H4 (cell line): Measurements from ENCODE around the gene YDJC. TPM values are rescaled to one million over a fixed set of nuclear protein-coding genes. Genes with fewer than 3 reads are reported as not detected.
"Not testable (repeated sequence)": the region's sequence is repeated elsewhere in the genome, so short reads cannot be mapped to it uniquely, and the experiment has no call there.

ENCODE experiments used
- DNase-seq: peaks from one replicate; pipeline ENCODE4 v3.0.0-alpha.2; 2015; ENCODE audit warnings: low spot score
- total RNA-seq: library from RNA; depleted of rRNA; stranded (reverse); fragments of >200 nt; shearing (Covaris generic); gene quantifications from 2 replicates; pipeline ENCODE4 v1.2.3, GENCODE V29; 2014

YDJC gene
- total RNA-seq, 1 experiment from 2014 or later, result 26.7 TPM

GRCh38 chr22:21606775-21607174 is 23.0 kb downstream of the YDJC start:
- DNase-seq, result no peak

DNA sequence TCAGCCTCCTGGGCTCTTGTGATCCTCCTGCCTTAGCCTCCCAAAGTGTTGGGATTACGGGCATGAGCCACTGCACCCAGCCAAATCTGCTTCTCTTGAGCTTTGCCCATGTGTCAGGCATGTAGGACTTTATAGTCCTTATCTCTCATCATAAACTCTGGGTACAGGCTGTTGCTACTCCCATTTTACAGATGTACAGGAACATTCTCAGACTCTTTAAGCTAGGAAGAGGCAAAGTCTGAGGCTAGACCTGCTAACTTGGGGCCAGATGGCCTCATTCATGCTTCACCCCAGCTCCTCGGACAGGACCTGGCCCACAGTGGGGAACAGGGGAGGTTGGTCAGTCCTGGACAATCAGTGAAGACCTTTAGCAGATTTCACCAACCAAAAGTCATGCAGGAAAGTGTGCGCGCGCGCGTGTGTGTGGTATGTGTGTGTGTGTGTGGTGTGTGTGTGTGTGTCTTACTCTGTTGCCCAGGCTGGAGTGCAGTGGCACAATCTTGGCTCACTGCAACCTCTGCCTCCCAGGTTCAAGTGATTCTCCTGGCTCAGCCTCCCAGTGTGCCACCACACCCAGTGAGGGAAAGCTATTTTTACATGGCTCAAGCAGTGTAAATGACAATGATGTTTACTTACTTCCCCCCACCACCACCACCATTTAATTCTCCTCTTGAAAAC is 23.8 kb downstream of the YDJC start:
- DNase-seq, result no peak

DNA sequence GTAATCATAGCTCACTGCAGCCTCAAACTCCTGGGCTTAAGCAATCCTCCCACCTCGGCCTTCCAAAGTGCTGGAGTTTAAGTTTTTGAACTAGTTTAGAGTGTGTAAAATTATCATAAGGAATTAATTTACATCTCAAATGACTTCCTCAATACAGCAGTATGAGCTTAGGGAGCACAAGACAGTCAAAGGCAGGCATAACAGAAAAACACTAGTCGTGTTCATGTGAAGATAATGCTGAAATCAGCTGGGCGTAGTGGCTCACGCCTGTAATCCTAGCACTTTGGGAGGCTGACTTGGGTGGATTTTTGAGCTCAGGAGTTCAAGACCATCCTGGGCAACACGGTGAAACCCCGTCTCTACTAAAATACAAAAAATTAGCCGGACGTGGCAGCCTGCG is 25.8 kb downstream of the YDJC start:
- DNase-seq, result no peak

GRCh38 chr22:21602579-21602978 is 27.2 kb downstream of the YDJC start:
- DNase-seq, result no peak

GRCh38 chr22:21599053-21599893 is 30.5 kb downstream of the YDJC start:
- DNase-seq, result no peak

- DNase-seq, result no peak
These were observed 31.5 kb downstream of the YDJC start for GRCh38 chr22:21598302-21598701.

- not testable (repeated sequence) for DNase-seq
These were observed 33.3 kb downstream of the YDJC start for GRCh38 chr22:21596356-21597135.

- DNase-seq, result no peak
These were observed 34.9 kb downstream of the YDJC start for GRCh38 chr22:21594865-21595452.

DNA sequence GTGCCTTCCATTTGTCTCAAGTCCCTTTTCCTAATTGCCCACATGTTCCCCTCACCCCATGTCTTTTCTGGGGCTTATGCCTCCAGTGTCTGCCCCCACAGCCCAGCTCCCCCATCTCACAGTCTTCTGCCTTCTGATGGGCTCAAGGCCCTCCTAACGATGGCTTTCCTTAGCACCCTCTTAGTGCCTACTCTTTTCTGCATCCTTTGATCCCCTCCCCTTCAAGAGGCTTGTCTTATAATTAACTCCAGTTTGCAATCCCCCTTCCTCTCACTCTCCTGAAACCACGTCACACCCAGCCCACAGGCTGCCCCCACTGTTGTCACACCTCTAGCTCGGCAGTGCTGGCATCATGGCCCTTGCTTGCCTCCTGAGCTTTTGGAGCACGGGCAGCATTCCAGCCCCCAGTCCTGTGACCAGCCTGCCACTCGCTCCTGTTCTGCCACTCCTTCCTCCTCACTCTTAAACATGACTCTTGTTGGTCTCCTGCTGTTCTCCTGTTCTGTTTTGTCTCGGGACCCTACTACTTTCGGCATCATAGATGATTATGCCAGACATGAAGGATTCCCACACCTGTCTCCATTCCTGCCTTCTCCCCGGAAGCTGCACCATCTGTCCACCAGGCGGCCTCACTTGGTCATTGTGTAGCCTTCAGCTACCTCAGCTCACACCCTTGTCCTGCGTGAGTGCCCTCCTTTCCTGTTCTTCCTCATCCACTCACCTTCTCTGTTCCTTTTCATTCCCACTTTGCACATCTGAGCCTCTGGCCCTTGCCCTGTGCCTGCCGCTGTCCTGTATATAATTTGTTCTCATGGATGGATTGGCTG is 36.2 kb downstream of the YDJC start:
- DNase-seq, result no peak

GRCh38 chr22:21592422-21592821 is 37.4 kb downstream of the YDJC start:
- DNase-seq, result no peak

DNA sequence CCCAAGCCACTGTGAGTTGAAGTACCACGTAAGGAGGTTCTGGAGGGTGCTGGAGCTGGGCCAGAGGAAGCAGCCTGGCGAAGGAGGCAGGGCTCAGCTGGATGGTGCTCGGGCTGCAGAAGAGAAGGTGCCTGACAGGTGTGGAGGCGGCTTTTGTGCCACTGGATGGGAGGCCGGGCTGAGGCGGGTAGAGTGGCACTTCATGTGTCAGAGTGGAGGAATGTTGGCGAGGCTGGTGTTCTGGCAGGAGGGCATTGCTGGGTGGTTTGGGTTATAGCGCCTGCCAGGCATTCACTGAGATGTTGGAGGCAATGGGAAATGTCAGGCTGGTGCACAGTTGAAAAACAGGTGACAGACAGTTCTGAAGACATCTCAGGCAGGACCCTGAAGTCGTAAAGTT is 38.1 kb downstream of the YDJC start:
- no peak for DNase-seq

GRCh38 chr22:21590809-21591641 is 38.8 kb downstream of the YDJC start:
- DNase-seq, result no peak

- DNase-seq, result no peak
These were observed 40.4 kb downstream of the YDJC start for GRCh38 chr22:21589396-21589795.

GRCh38 chr22:21587803-21588611 is 41.8 kb downstream of the YDJC start:
- DNase-seq, result no peak

DNA sequence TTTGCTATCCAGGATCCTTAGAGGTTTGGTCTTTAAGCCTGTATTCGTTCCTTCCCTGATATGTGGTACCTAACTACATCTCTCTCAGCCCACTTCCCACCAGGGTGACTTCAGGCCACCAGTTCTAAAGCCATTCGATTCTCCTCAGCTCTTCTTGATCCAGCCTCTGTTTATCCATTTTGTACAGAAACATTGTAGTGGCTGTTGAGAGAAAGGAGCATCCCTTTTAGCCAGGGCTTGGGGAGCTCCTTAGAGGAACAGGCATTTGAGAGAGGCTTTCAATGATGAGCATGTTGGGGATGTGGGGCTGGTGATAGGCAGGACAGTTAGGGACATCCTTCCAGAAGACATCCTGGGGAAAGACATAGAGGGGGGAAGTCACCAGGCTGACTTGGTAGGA is 44.4 kb downstream of the YDJC start:
- no peak for DNase-seq

- DNase-seq, result no peak
These were observed 46.8 kb downstream of the YDJC start for GRCh38 chr22:21582801-21583740.

GRCh38 chr22:21581009-21581713 is 48.7 kb downstream of the YDJC start:
- not testable (repeated sequence) for DNase-seq

GRCh38 chr22:21580623-21581007 is 49.2 kb downstream of the YDJC start:
- DNase-seq, result not testable (repeated sequence)
